Measurements from ENCODE around the gene MED13. TPM values are rescaled to one million over a fixed set of nuclear protein-coding genes. Genes with fewer than 3 reads are reported as not detected.
A peak's percentile ranks its signal among the peaks of the same experiment; 100 is the strongest.

Gene MED13, protein sequence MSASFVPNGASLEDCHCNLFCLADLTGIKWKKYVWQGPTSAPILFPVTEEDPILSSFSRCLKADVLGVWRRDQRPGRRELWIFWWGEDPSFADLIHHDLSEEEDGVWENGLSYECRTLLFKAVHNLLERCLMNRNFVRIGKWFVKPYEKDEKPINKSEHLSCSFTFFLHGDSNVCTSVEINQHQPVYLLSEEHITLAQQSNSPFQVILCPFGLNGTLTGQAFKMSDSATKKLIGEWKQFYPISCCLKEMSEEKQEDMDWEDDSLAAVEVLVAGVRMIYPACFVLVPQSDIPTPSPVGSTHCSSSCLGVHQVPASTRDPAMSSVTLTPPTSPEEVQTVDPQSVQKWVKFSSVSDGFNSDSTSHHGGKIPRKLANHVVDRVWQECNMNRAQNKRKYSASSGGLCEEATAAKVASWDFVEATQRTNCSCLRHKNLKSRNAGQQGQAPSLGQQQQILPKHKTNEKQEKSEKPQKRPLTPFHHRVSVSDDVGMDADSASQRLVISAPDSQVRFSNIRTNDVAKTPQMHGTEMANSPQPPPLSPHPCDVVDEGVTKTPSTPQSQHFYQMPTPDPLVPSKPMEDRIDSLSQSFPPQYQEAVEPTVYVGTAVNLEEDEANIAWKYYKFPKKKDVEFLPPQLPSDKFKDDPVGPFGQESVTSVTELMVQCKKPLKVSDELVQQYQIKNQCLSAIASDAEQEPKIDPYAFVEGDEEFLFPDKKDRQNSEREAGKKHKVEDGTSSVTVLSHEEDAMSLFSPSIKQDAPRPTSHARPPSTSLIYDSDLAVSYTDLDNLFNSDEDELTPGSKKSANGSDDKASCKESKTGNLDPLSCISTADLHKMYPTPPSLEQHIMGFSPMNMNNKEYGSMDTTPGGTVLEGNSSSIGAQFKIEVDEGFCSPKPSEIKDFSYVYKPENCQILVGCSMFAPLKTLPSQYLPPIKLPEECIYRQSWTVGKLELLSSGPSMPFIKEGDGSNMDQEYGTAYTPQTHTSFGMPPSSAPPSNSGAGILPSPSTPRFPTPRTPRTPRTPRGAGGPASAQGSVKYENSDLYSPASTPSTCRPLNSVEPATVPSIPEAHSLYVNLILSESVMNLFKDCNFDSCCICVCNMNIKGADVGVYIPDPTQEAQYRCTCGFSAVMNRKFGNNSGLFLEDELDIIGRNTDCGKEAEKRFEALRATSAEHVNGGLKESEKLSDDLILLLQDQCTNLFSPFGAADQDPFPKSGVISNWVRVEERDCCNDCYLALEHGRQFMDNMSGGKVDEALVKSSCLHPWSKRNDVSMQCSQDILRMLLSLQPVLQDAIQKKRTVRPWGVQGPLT (N-terminal part only)
- 10 to 100 TPM; 79.8 to 88.4 (median 87.4) TPM for total RNA-seq

DNA sequence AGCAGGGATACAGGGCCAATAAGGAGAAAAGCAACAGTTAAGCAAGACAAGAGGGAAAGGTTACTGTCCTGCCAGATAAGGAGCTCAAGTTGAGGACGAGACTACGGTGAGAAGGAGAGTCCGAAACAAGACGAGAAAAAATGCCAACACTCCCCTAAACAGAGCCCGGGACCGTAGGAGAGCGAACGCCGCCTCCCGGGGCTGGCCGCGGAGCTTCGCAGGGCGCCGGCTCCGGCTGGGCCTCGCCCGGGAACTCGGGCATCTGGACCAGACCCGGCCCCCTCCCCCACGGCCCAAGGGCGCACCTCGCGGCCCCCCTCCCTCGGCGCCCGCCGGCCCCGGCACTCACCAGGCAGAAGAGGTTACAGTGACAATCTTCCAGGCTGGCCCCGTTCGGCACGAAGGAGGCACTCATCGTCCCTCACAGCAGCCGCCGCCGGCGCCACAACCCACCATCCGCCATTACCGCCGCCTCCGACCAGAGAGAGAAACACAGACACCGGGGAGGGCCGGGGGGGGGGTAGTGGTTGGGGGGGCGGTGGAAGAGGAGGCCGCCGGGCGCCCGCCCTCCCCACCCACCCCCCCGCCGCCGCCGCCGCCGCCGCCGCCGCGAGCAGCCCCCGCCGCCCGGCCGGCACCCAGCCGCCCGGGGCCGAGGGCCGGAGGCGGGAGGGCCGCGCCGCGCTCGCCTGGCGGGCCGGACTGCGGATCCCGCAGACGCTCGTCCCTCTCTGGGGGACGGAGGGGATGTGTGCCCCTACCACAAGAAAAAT lies at the start of gene MED13:
TSS of gene MED13 (minus strand) at position 488 of the 773 bp plus-strand sequence. CDS start at position 415, 73 bp downstream.
- ATAC-seq (ENCODE audit: low FRiP score) (peak; percentile 68), DNase-seq (ENCODE audit: low spot score) (peak; percentile 25)
- TF ChIP-seq, protein P1, sequence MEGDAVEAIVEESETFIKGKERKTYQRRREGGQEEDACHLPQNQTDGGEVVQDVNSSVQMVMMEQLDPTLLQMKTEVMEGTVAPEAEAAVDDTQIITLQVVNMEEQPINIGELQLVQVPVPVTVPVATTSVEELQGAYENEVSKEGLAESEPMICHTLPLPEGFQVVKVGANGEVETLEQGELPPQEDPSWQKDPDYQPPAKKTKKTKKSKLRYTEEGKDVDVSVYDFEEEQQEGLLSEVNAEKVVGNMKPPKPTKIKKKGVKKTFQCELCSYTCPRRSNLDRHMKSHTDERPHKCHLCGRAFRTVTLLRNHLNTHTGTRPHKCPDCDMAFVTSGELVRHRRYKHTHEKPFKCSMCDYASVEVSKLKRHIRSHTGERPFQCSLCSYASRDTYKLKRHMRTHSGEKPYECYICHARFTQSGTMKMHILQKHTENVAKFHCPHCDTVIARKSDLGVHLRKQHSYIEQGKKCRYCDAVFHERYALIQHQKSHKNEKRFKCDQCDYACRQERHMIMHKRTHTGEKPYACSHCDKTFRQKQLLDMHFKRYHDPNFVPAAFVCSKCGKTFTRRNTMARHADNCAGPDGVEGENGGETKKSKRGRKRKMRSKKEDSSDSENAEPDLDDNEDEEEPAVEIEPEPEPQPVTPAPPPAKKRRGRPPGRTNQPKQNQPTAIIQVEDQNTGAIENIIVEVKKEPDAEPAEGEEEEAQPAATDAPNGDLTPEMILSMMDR (IDR thresholded peaks at IDR 0.05) = no peak

DNA sequence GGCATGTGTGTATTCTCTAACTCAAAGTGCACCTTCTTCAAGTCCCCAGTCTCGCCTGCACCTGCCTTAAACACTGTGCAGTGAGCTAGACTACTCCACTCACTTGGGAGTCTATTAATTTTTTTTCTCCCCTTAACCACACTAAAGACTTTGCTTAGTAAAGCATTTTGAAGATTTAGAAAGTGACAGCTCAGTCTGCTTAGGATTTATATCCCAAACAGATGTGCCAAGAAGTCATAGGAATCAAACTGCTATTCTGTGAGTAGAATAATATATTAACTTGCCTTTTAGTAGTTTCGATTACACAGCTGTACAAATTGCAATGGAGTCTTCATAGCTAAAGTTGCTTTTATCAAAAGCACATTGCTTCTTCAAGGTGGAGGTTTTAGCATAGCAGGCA lies 47.2 kb upstream of the MED13 start:
- TF ChIP-seq, protein P1 (IDR thresholded peaks at IDR 0.05) = no peak
- ATAC-seq (ENCODE audit: low FRiP score) = no peak
- no peak for DNase-seq (ENCODE audit: low spot score)

DNA sequence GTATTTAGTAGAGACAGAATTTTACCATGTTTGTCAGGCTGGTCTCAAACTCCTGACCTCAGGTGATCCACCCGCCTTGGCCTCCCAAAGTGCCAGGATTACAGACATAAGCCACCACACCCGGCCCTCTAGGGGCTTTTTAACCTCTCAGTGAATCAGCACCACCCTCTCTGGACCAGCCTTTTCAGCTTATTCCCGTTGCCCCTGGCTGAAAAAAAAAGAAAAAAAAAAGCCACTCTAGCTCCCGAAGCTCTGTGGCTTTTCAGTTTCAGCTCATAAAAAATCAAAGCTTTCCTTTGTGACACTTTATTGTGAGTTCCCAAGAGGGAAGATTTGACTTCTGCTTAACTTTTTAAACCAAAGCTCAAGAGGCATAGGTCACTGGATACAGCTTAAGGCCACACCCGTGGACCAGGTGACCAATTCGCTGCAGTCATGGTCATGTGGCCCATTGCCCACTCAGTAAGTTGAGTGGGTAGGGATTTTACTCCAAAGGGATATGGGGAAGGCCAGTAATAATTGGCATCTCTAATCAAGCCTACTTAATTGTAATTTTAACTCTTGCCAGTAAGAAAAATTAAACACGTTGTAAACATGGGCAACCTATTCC lies 46.6 kb upstream of the MED13 start:
- DNase-seq (ENCODE audit: low spot score) (no peak), ATAC-seq (ENCODE audit: low FRiP score) (no peak)
- TF ChIP-seq, protein P1 (IDR thresholded peaks at IDR 0.05) = no peak

DNA sequence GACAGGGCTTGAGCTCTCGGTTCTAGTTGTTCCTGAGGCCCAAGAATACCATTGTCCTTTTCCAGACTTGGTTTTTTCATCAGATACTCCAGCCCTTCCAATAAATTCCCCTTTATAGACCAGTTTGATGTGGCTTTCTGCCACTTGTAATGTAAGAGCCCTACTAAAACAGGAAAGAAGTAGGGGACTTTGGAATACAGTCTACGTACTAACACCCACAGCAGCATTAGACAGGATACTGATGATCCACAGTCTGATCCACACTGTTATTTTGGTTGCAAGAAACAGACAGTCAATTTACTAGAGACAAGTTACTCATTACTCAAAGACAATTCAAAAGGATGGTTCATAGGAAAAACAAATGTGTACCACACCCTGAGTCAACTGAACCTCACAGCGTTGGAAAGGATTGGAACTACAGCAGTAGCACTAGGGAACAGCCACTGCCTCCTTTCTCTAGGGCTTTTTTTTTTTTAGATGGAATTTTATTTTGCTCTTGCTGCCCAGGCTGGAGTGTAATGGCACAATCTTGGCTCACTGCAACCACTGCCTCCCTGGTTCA lies 45.9 kb upstream of the MED13 start:
- DNase-seq (ENCODE audit: low spot score) (no peak), ATAC-seq (ENCODE audit: low FRiP score) (no peak)
- TF ChIP-seq, protein P1 (IDR thresholded peaks at IDR 0.05) = no peak

DNA sequence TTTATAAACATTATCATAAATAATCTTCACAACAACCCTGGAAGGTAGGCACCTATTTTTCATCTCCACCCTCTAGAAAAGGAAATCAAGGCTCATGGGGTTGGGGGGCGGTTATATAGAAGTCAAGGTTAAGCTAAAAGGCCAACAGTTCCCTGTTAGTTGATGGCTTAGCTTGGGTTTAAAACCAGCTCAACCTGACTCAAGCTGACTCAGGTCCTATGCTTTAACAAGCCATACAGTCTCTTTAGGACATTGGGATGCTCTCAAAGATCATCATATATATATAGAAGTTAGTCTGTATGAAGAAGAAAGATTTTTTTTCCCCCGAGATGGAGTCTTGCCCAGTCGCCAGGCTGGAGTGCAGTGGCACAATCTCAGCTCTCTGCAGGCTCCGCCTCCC lies 44.8 kb upstream of the MED13 start:
- DNase-seq (ENCODE audit: low spot score) (no peak), ATAC-seq (ENCODE audit: low FRiP score) (no peak)
- TF ChIP-seq, protein P1 (IDR thresholded peaks at IDR 0.05) = no peak
